ENCODE data around the gene SORBS2.

DNA sequence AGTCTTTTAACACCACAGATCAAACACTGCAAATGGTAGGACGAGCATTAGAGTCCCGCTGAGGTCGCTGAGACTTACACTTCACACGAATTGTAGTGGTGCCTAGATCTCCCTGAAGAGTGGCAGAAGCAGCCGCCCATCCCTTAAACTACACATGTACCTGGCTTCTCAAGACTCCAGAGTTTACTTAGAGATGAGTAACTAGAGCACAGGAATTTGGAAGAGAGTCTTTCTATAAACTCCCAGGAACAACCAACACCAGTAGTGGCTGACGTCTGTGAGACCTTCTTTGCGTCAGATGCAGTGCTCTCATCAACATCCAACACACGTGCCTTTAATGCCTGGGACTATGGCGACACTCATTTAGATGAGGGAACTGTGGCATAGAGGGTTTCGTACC, 12.6 kb downstream of the SORBS2 start:
- TF ChIP-seq POLR2A (IDR thresholded peaks at IDR 0.05), result no peak
- no peak for TF ChIP-seq CTCF (IDR thresholded peaks at IDR 0.05)
